Lower lobe of right lung (tissue), 2 donors: ENCODE data around the gene ZNF77. TPM values are rescaled to one million over a fixed set of nuclear protein-coding genes. Genes with fewer than 3 reads are reported as not detected.
A peak's percentile ranks its signal among the peaks of the same experiment; 100 is the strongest.

Experiments
- ATAC-seq, 2 donors: fragments of 200-7000 bp; cut with Tn5 transposase; one replicate each; pipeline ENCODE4 v1.9.1; 2020 to 2022; ENCODE audit warnings: mild to moderate bottlenecking in 2 of 2, moderate library complexity in 2 of 2
- DNase-seq: peaks from one replicate; pipeline ENCODE4 v3.0.0-alpha.2; 2020
- H3K27ac ChIP-seq: fragments of 200-600 bp; one replicate; pipeline ENCODE4 v1.8.0; 2022
- H3K27me3 ChIP-seq: fragments of 200-600 bp; one replicate; pipeline ENCODE4 v1.8.0; 2022; ENCODE audit warnings: low read depth
- H3K36me3 ChIP-seq: fragments of 200-600 bp; one replicate; pipeline ENCODE4 v1.8.0; 2022; ENCODE audit warnings: mild to moderate bottlenecking
- H3K4me1 ChIP-seq: fragments of 200-600 bp; one replicate; pipeline ENCODE4 v1.8.0; 2022
- H3K4me3 ChIP-seq: fragments of 200-600 bp; one replicate; pipeline ENCODE4 v1.8.0; 2022; ENCODE audit warnings: mild to moderate bottlenecking
- H3K9me3 ChIP-seq: fragments of 200-600 bp; one replicate; pipeline ENCODE4 v1.8.0; 2022
- CTCF ChIP-seq: fragments of 200-600 bp; IDR thresholded peaks from one replicate; pipeline ENCODE4 v1.8.0; 2022; ENCODE audit warnings: antibody characterized with exemption, mild to moderate bottlenecking
- intact Hi-C: fragments of 100-400 bp; cut with DNase I; formaldehyde crosslinking; loops from one replicate; pipeline ENCODE4 v1.11.0; 2022
- total RNA-seq: library from RNA; stranded (reverse); fragmentation: NEBNext Ultra II Directional; extraction: Animal tissue kit (Norgen Biotek cat#: 25700); gene quantifications from one replicate; pipeline ENCODE4 v1.2.1, GENCODE V29; 2021
- donor health status: DM: no; HTN: yes; CAD: no; lungs with severe emphysema.

ZNF77 gene
- total RNA-seq, 1 donor from 2014 or later, result 5.3 TPM

- DNase-seq, result no peak
- peak in 1 of 2 donors; percentile 29 for ATAC-seq
- H3K27me3 ChIP-seq, result no peaks in the 10 kb centered on the region
- peaks cover 5% of the 10 kb centered on the region for H3K9me3 ChIP-seq
- peaks cover 6% of the 10 kb centered on the region for H3K4me1 ChIP-seq
- no peak overlapping the region for H3K4me3 ChIP-seq
- TF ChIP-seq CTCF, result no peak
- H3K36me3 ChIP-seq, result no peaks in the 10 kb centered on the region
- intact Hi-C loops, result no loop called here
- H3K27ac ChIP-seq, result no peak overlapping the region
Measured at GRCh38 chr19:2926341-2927031, 18.3 kb downstream of the ZNF77 start.

DNA sequence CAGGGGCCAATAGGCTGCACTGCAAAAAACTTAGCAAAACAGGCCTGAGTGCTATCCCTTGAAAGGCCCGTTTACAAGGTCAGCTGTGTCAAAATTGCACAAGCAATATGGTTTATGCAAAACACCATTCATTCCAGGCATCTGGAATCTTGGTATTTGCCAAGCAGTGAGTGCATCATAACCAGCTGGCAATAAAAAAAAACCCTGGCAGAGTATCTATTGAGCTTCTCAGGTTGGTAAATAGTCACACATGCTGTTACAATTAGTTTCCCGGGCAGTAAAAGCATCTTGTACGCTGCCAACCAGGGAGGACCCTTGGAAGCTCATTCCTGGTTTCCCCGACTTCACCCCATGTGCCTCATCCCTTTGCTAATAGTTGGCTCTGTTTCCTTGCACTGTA is 21.3 kb downstream of the ZNF77 start:
- ATAC-seq (peak; percentile 32 to 39), DNase-seq (no peak)
- Histone ChIP-seq H3K9me3 (no peaks in the 10 kb centered on the region), H3K4me3 (no peak overlapping the region), H3K36me3 (no peaks in the 10 kb centered on the region), H3K4me1 (peaks cover 6% of the 10 kb centered on the region), H3K27me3 (no peaks in the 10 kb centered on the region), H3K27ac (peak overlapping the region; percentile 11)
- intact Hi-C loops, result no loop called here
- no peak for TF ChIP-seq CTCF

GRCh38 chr19:2922987-2923386 is 21.8 kb downstream of the ZNF77 start:
- intact Hi-C loops, result no loop called here
- Histone ChIP-seq H3K27ac (no peak overlapping the region), H3K9me3 (peaks cover 4% of the 10 kb centered on the region), H3K36me3 (peaks cover 3% of the 10 kb centered on the region), H3K4me3 (no peak overlapping the region), H3K27me3 (no peaks in the 10 kb centered on the region), H3K4me1 (peaks cover 6% of the 10 kb centered on the region)
- DNase-seq (no peak), ATAC-seq (peak; percentile 61 to 87)
- TF ChIP-seq CTCF, result no peak

GRCh38 chr19:2917275-2918184 is 27.2 kb downstream of the ZNF77 start:
- Histone ChIP-seq H3K4me1 (no peaks in the 10 kb centered on the region), H3K4me3 (no peak overlapping the region), H3K36me3 (peaks cover 39% of the 10 kb centered on the region), H3K27me3 (no peaks in the 10 kb centered on the region), H3K27ac (no peak overlapping the region), H3K9me3 (peaks cover 15% of the 10 kb centered on the region)
- intact Hi-C loops, result no loop called here
- ATAC-seq (no peak), DNase-seq (no peak)
- TF ChIP-seq CTCF, result no peak

GRCh38 chr19:2912306-2912705 is 32.5 kb downstream of the ZNF77 start:
- intact Hi-C loops, result no loop called here
- H3K4me3 ChIP-seq, result no peak overlapping the region

More at GRCh38 chr19:2912306-2912705, 32.5 kb downstream of the ZNF77 start:
- Histone ChIP-seq H3K27ac (no peak overlapping the region), H3K27me3 (no peaks in the 10 kb centered on the region), H3K9me3 (peaks cover 5% of the 10 kb centered on the region), H3K36me3 (peaks cover 28% of the 10 kb centered on the region), H3K4me1 (no peaks in the 10 kb centered on the region)
- ATAC-seq (no peak), DNase-seq (no peak)
- TF ChIP-seq CTCF, result no peak
